Measurements from ENCODE around the gene VN1R5.

- TF ChIP-seq CTCF (IDR thresholded peaks at IDR 0.05) = no peak
- TF ChIP-seq POLR2A (IDR thresholded peaks at IDR 0.05) = no peak
Measured at GRCh38 chr1:247210062-247210375, 45.9 kb upstream of the VN1R5 start.
